Measurements from ENCODE around the gene RNF212B.
A peak's percentile ranks its signal among the peaks of the same experiment; 100 is the strongest.

DNA sequence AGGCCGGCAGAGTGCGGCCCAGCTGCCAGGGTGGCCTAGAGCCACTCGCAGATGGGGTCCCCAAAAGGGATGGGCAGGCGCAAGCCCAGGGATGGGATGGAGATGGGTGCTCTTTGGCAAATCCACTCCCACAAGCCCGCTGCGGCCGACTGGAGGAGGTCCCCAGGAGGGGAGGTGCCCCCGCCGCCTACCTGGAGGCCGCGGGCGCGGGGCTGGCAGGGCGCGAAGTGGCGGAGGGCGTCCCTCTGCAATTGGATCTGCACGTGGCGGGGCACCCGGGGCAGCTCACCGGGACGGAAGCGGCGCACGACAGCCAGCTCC, 64.2 kb downstream of the RNF212B start:
- TF ChIP-seq, protein P1, sequence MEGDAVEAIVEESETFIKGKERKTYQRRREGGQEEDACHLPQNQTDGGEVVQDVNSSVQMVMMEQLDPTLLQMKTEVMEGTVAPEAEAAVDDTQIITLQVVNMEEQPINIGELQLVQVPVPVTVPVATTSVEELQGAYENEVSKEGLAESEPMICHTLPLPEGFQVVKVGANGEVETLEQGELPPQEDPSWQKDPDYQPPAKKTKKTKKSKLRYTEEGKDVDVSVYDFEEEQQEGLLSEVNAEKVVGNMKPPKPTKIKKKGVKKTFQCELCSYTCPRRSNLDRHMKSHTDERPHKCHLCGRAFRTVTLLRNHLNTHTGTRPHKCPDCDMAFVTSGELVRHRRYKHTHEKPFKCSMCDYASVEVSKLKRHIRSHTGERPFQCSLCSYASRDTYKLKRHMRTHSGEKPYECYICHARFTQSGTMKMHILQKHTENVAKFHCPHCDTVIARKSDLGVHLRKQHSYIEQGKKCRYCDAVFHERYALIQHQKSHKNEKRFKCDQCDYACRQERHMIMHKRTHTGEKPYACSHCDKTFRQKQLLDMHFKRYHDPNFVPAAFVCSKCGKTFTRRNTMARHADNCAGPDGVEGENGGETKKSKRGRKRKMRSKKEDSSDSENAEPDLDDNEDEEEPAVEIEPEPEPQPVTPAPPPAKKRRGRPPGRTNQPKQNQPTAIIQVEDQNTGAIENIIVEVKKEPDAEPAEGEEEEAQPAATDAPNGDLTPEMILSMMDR (IDR thresholded peaks at IDR 0.05), result no peak
- TF ChIP-seq POLR2A (IDR thresholded peaks at IDR 0.05), result peak; percentile 90

Data from prostate gland (tissue), 2 donors.